A673 (cell line): Measurements from ENCODE around the gene HTN3.
"Not testable (repeated sequence)": the region's sequence is repeated elsewhere in the genome, so short reads cannot be mapped to it uniquely, and the experiment has no call there.

Experiments used
- EZH2 ChIP-seq: fragments of 200-600 bp; sonication (generic); IDR thresholded peaks from 2 replicates; pipeline ENCODE4 v1.6.1; 2017; ENCODE audit warnings: borderline replicate concordance, low read depth, mild to moderate bottlenecking, mixed read lengths, antibody characterized with exemption, low read length; ENCODE audit not compliant: poor library complexity, severe bottlenecking
- TF ChIP-seq, protein P1 (sequence below): fragments of 300-800, 200-600 bp; sonication (generic); conservative IDR thresholded peaks from 2 replicates; pipeline ENCODE4 v1.5.1; 2017; ENCODE audit warnings: low read depth, mild to moderate bottlenecking, antibody characterized with exemption, low read length, moderate library complexity, mixed read lengths

GRCh38 chr4:70056534-70056933 is 28.3 kb downstream of the HTN3 start:
- TF ChIP-seq, protein P1, sequence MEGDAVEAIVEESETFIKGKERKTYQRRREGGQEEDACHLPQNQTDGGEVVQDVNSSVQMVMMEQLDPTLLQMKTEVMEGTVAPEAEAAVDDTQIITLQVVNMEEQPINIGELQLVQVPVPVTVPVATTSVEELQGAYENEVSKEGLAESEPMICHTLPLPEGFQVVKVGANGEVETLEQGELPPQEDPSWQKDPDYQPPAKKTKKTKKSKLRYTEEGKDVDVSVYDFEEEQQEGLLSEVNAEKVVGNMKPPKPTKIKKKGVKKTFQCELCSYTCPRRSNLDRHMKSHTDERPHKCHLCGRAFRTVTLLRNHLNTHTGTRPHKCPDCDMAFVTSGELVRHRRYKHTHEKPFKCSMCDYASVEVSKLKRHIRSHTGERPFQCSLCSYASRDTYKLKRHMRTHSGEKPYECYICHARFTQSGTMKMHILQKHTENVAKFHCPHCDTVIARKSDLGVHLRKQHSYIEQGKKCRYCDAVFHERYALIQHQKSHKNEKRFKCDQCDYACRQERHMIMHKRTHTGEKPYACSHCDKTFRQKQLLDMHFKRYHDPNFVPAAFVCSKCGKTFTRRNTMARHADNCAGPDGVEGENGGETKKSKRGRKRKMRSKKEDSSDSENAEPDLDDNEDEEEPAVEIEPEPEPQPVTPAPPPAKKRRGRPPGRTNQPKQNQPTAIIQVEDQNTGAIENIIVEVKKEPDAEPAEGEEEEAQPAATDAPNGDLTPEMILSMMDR = not testable (repeated sequence)
- not testable (repeated sequence) for TF ChIP-seq EZH2
